GM18870 (cell line): ENCODE results near the gene MYLK.
"Not testable (repeated sequence)": the region's sequence is repeated elsewhere in the genome, so short reads cannot be mapped to it uniquely, and the experiment has no call there.

Experiments
- ATAC-seq: cut with Tn5 transposase; IDR thresholded peaks from one replicate; pipeline ENCODE4 v1.9.1; 2021; ENCODE audit warnings: moderate library complexity; ENCODE audit not compliant: unreplicated experiment

The MYLK gene

DNA sequence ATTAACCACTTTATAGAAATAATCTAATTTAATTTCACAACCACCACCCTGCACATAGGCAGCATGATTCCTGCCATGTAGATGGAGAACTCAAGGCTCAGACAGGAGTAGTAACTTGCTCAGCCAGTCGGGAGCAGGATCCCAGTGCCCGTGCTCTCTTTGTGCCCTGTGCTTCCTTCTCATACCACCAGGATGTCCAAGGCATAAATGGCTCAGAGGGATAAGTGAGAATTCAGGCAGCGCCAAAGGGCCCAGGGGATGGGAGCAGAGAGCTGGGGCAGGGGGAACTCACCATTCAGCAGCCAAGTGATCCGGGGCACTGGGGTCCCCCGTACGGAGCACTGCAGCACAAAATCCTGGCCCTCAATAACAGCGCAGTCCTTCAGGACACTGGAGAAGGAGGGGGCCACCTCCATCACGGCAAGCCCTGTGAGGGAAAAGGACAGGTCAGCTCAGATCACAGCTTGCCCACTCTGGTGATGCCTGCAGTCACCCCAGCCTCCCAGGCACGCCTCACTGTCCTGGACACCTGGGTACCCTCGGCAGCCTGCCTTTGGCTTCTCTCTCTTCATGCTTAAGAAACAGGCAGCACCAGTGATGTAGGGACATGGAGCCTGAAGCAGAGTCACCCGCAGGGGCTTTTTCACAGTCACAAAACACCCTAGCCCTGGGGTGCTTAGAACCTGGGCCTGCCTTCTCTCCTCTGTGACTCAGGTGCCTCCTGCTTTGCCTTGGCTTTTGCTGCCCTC is 158.3 kb downstream of the MYLK start:
- no peak for ATAC-seq

GRCh38 chr3:123724306-123724705 is 159.8 kb downstream of the MYLK start:
- ATAC-seq: no peak

GRCh38 chr3:123723522-123724168 is 160.5 kb downstream of the MYLK start:
- no peak for ATAC-seq

GRCh38 chr3:123723070-123723469 is 161.1 kb downstream of the MYLK start:
- ATAC-seq: no peak

DNA sequence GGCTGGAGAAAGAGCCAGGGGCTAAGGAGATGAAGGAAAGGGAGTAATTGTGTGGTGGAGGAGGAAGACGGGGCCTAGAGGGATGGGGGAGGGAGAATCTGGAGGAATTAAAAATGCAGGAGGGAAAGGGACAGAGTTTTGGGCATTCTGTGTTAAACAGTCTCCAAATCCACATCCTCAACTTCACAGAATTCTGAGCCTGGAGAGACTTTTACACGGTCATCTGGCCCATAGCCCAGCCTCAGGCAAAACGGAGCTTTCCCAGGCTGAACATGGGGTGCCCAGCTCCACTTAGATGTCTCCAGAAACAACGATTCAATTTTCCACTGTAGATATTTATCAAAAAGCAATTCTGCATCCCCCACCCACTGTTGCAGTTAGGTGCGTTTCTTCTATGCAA is 161.7 kb downstream of the MYLK start:
- ATAC-seq: no peak

DNA sequence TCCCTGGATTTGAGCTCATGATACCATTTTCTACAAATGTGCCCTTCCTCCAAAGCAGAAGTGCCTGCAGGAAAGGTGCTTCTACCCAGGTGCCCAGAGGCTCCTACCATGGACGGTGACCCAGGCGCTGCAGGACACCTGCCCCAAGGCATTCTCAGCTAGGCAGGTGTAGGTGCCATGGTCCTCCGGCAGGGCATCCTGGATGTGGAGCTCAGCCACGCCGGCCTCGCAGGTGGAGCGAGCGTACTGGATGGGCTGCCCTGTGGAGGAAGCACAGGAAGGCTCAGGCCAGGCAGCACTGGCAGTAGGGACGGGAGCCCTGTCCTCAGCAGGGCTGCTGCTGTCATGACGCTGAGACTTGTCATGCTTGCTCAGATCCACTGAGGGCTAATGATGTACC is 162.1 kb downstream of the MYLK start:
- no peak for ATAC-seq

GRCh38 chr3:123721095-123721689 is 162.9 kb downstream of the MYLK start:
- ATAC-seq: not testable (repeated sequence)

- ATAC-seq: no peak
Observed at GRCh38 chr3:123720638-123721037, 163.5 kb downstream of the MYLK start.

DNA sequence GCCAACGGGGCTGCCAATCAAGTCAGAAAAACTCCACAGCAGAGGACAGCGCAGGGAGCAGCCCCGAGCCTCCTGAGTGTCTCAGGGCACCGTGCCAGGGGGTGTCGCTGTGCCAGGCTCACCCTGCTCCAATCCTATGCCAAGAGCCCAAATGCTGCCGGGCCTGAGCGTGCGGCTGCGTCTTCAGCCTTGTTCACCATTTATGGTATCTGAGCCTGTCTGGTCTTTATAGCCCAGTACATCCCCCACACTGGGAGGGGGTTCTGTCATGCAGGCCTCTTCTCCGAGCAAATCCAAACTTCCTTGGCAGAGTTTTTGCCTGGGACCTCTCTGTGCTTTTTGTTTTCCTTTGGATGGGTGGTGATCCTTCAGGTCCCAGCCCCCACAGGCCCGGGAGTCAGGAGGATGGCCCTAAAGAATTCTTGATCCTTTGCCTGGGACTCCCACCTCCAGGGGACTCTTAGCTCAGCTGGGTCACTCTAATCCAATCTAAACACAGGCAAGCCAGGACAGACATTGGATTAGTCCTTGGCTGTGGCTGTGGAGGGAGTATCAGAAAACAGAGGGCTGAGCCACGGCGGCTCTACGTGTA is 164.2 kb downstream of the MYLK start:
- ATAC-seq: no peak

DNA sequence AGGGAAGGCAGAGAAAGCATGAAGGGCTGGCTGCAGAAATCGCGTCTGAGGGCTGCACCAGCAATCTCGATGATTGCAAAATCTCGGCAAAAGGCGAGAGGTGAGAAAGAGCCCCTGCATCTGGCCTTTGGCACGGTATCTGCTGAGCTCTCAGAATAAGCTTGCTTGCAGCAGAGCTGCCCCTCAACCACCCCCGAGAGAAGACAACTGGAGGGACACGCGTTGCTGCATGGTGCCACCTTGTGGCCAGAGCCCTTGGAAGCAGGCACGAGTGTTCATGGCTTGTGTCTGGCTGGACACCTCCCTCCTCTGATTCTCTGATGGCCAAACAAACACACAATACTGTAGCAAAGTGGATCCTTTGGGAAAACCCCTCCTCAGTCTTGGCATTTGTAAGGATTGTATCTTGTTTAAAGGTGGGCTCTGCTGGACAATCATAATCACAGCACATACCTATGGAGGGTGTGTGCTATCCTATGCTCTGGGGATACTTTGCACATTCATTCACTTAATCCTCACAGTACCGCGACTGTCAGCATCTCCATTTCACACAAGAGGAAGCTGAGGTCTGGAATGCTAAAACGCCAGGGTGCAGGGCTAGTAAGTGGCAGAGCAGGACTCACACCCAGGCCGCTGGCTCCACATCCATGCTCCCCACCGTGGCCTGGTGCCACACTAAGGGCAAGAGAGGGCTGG is 164.9 kb downstream of the MYLK start:
- ATAC-seq: not testable (repeated sequence)

DNA sequence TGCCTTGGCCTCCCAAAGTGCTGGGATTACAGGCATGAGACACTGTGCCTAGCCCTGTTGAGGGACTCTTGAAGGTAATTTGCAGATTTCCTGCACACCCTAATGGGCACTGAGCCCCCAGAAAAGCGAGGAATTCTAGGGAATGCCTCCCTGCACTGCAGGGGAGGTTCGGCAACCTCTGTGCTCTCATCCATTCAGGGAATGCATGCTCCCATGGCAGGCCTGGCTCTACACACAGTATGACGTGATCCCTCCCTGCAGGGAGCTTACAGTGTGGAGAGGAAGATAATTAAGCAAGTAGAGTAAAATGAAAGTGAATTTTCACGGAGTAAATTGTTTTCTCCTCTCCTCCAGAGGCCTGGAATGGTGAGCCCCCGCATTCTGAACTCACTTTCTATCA is 166.0 kb downstream of the MYLK start:
- ATAC-seq: no peak

DNA sequence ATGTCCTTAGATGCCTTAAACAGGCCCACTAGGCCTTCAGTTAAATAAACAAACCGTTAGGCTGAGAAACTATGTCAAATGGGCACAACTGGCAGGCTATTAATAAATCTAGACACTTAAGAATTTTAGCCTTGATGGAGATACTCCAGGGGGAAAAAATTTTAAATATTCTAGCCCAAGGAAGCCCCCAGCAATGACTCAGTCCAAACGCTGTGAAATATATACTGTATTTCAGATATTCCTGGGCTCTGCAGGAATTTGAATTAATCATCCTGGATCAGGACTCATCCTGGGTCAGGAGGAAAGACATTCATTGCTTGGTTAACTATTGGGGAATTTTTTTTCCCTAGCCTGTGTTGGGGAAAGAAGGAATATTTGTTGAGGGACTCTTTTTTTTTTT is 166.7 kb downstream of the MYLK start:
- not testable (repeated sequence) for ATAC-seq

- ATAC-seq: no peak
Observed at GRCh38 chr3:123716411-123716810, 167.7 kb downstream of the MYLK start.

DNA sequence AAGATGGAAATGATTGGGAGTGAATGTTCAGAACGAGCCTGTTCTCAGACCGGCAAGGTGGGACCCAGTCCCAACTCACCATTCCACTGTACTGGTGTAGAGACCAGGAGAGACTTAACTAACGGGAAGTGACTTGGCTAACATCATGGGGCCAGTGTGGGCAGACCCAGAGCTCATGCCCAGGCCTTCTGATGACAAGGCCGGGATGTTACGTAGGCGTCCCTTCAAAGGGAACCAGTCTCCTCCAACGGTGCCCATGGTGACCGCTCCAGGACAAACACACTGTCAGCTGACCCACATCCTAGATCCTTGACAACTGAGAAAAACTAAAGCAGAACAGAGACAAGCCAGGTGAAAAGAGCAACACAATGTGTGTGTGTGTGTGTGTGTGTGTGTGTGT is 170.9 kb downstream of the MYLK start:
- no peak for ATAC-seq

DNA sequence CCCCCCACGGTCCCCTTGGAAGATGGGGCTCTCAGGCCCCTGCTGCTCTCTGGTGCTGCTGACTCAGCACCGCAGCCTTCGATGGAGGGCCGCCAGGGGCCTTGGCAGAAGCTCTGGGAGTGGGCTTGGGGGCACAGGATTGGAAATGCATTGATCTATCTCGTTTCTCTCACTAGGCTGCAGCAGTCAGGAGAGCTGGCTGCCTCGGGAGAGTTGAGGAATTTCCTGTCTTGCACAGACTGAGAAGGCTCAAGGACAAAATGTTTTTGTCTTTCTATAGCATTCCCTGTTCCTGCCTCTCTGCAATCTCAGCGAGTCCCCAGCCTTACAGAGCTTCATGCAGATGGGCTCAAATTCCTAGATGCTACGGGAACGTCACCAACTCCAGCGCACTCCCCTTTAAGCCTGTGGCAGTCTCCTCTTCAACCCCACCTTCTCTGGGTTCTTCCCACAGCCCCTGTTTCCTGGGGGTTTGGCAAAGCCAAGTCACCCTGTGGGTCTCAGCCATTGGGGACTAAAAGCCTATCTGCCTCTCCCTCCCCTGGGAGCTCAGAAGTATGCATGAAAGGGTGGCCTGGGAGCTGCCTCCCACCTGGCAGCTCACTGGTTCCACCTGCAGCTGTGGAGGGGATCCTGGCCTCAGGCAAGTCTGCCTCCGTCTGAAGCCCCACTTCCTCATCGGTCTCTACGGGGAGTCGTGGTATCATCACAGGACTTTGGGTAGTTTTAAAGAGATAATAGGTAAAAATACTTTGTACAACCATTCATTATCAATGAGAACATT is 171.9 kb downstream of the MYLK start:
- ATAC-seq: no peak

- ATAC-seq: no peak
Observed at GRCh38 chr3:123711356-123711755, 172.8 kb downstream of the MYLK start.

DNA sequence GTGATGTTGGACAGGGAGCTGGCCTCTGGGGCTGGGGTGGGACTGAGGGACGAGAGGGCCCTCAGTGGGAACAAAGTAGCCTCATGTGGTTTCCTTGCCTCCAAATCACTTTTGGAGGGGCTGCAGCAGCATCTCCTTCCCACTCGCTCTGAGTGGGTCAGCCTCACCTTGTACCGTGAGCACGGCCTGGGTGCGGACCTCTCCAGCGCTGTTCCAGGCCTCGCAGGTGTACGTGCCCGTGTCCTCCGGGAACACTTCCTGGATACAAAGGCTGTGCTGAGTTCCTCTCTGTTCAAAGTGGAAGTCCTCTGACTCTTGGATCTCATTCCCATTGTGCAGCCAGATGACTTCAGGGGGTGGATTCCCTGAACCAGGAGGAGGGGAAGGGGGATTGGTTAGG is 175.6 kb downstream of the MYLK start:
- no peak for ATAC-seq

DNA sequence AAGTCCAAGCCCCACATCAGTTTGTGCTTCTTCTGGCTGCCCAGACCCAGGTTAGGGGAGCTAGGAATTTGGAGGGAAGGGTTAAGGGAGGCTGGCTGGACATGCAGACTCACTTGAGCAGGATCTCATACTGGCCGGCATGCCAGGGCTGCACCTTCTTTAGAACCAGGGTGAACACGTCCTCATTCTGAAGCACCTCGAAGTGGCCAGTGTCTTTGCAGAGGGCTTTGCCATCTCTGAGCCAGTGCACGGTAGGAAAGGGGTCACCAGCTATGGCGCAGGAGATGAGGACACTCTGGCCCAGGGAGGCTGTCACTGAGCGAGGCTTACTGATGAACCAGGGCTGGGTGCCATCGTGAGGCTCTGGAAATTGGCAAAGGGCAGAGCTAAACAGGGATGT is 176.5 kb downstream of the MYLK start:
- ATAC-seq: not testable (repeated sequence)

GRCh38 chr3:123706871-123707270 is 177.3 kb downstream of the MYLK start:
- ATAC-seq: no peak

DNA sequence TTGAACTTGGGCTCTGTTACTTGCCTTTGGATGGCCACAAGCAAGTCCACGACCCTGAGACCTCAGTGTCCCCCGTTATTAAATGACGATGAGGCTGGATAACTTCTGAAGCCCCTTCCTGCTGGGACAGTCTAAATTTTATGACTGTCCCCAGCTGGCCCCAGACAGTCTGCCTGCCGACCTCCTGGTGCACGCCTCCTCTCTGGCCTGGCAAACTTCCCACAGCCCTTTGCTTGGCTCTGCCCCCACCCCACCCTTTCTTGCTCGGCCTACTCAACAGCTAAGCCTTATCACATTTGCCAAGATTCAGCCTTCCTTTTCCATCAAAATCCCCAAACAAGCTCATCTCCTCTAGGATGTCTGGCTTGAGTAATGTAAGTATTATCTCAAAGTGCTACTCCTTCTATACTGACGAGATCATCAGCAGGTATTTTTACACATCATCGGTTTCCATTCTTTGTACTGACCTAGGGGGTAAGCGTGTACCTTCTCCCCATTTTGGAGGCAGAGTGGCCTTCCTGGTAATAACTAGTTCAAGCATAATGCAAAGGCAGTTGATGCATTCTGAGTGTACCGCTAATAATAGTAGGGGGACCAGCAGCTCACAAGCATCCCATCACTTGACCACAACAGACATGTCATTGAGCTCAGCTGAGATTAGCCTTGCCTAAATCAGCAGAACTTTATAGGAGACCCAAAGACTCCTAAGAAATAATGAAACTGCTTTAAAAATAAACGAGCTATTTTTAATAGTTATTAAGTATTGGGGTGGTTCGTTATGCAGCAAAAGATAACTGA is 178.4 kb downstream of the MYLK start:
- no peak for ATAC-seq
